Measurements from ENCODE around the gene THBS1. TPM values are rescaled to one million over a fixed set of nuclear protein-coding genes. Genes with fewer than 3 reads are reported as not detected.

The THBS1 gene
- total RNA-seq, 4 donors from 2014 or later: 82.0 to 396 (median 89.6) TPM

GRCh38 chr15:39589193-39589814 is 8.4 kb downstream of the THBS1 start:
- Histone ChIP-seq H3K27me3 (no peaks in the 10 kb centered on the region), H3K36me3 (peaks cover 88% of the 10 kb centered on the region), H3K27ac (no peak overlapping the region), H3K4me3 (no peak overlapping the region), H3K9me3 (no peaks in the 10 kb centered on the region), H3K4me1 (peaks cover 18% of the 10 kb centered on the region)
- TF ChIP-seq EP300 (IDR thresholded peaks at IDR 0.05) (no peak), POLR2A (IDR thresholded peaks at IDR 0.05) (no peak), POLR2AphosphoS5 (IDR thresholded peaks at IDR 0.05) (no peak)
- TF ChIP-seq, protein P1, sequence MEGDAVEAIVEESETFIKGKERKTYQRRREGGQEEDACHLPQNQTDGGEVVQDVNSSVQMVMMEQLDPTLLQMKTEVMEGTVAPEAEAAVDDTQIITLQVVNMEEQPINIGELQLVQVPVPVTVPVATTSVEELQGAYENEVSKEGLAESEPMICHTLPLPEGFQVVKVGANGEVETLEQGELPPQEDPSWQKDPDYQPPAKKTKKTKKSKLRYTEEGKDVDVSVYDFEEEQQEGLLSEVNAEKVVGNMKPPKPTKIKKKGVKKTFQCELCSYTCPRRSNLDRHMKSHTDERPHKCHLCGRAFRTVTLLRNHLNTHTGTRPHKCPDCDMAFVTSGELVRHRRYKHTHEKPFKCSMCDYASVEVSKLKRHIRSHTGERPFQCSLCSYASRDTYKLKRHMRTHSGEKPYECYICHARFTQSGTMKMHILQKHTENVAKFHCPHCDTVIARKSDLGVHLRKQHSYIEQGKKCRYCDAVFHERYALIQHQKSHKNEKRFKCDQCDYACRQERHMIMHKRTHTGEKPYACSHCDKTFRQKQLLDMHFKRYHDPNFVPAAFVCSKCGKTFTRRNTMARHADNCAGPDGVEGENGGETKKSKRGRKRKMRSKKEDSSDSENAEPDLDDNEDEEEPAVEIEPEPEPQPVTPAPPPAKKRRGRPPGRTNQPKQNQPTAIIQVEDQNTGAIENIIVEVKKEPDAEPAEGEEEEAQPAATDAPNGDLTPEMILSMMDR (IDR thresholded peaks at IDR 0.05): no peak
- no peak for DNase-seq (ENCODE audit: low spot score in 2 of 2)
- WGBS: 90% methylated on average over 13 of the region's 14 CpGs

DNA sequence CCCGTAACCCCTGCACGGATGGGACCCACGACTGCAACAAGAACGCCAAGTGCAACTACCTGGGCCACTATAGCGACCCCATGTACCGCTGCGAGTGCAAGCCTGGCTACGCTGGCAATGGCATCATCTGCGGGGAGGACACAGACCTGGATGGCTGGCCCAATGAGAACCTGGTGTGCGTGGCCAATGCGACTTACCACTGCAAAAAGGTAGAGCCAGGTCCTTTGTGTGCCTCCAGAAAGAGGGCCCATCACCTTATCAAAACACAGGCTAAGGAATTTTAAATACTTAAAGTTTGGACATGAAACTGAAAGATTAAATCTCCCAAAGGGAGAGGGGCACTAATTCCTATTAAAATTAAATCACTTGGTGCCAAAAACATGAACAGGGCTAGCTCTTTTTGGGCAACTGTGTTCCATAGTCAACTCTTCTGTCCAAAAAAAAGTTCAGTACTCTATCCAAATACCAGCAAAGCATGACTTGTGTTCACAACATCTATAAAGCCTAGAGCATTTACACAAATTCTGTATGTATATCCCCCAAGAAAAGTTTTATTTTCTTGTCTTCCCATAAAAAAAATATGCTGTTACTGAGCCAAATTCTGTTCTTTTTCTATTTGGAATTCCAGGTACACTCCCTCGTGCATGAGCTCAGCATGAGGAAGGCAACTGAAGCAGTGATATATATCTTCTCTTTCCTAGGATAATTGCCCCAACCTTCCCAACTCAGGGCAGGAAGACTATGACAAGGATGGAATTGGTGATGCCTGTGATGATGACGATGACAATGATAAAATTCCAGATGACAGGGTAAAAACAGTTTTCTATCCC is 9.2 kb downstream of the THBS1 start:
- no peak for DNase-seq (ENCODE audit: low spot score in 2 of 2)
- Histone ChIP-seq H3K9me3 (no peaks in the 10 kb centered on the region), H3K4me3 (no peak overlapping the region), H3K36me3 (peaks cover 90% of the 10 kb centered on the region), H3K27ac (no peak overlapping the region), H3K27me3 (no peaks in the 10 kb centered on the region), H3K4me1 (peaks cover 18% of the 10 kb centered on the region)
- no peak for TF ChIP-seq POLR2AphosphoS5 (IDR thresholded peaks at IDR 0.05)
- TF ChIP-seq EP300 (IDR thresholded peaks at IDR 0.05): no peak
- no peak for TF ChIP-seq POLR2A (IDR thresholded peaks at IDR 0.05)
- TF ChIP-seq, protein P1 (IDR thresholded peaks at IDR 0.05): no peak
- 91% methylated on average over 11 of the region's 13 CpGs for WGBS

DNA sequence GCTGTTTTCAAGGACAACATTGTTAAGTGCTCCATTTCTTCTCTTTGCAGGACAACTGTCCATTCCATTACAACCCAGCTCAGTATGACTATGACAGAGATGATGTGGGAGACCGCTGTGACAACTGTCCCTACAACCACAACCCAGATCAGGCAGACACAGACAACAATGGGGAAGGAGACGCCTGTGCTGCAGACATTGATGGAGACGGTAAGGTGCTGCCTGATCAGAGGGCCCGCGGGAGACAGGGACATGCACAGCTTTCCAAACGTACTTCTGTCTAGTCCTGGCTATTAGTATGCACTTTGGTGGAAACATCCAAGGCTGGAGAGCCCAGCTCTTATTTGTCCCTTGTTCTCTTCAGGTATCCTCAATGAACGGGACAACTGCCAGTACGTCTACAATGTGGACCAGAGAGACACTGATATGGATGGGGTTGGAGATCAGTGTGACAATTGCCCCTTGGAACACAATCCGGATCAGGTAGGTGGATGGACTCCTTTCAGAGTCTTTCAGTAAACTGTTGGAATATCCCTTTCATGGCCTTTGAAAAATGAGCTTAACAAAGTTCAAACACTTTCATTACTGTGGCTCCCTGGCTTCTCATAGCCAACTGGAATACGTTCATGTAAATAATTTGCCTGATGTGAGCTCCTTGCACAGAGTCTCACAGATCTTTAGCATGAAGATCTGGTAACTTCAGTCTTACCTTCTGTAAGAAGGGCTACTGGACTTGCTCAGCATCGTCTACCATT is 10.4 kb downstream of the THBS1 start:
- H3K9me3 ChIP-seq: no peaks in the 10 kb centered on the region
- no peak overlapping the region for H3K4me3 ChIP-seq
- peaks cover 89% of the 10 kb centered on the region for H3K36me3 ChIP-seq
- no peak overlapping the region for H3K27ac ChIP-seq
- H3K27me3 ChIP-seq: no peaks in the 10 kb centered on the region
- DNase-seq (ENCODE audit: low spot score in 2 of 2): no peak
- H3K4me1 ChIP-seq: peaks cover 11% of the 10 kb centered on the region
- TF ChIP-seq, protein P1 (IDR thresholded peaks at IDR 0.05): no peak
- no peak for TF ChIP-seq EP300 (IDR thresholded peaks at IDR 0.05)
- TF ChIP-seq POLR2AphosphoS5 (IDR thresholded peaks at IDR 0.05): no peak
- no peak for TF ChIP-seq POLR2A (IDR thresholded peaks at IDR 0.05)
- WGBS: 88% methylated on average over 11 of the region's 11 CpGs

DNA sequence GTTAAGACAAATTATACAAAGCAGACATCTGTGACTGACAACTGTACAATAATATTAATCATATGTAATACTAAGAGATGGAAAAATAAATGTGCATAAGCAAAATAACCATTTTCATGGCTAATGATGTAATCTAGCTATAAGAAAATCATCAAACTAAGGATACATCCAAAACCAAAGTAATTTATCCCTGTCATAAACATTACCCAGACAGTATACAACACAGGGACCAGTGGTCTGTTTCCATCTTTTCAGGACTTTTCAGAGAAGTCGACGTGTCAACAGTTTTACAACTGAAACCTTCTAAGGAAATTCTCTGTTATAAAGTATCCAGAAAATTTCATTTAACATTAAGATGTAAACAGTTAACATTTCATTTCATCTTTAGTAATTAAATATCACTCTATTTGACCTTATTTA is 11.0 kb downstream of the THBS1 start:
- DNase-seq (ENCODE audit: low spot score in 2 of 2): no peak
- WGBS: 91% methylated on average over 2 of the region's 2 CpGs
- H3K9me3 ChIP-seq: no peaks in the 10 kb centered on the region
- H3K36me3 ChIP-seq: peaks cover 87% of the 10 kb centered on the region
- no peak for TF ChIP-seq POLR2AphosphoS5 (IDR thresholded peaks at IDR 0.05)
- TF ChIP-seq EP300 (IDR thresholded peaks at IDR 0.05): no peak
- TF ChIP-seq, protein P1 (IDR thresholded peaks at IDR 0.05): no peak
- no peak for TF ChIP-seq POLR2A (IDR thresholded peaks at IDR 0.05)
- H3K27ac ChIP-seq: no peak overlapping the region
- H3K4me3 ChIP-seq: no peak overlapping the region
- H3K4me1 ChIP-seq: peaks cover 6% of the 10 kb centered on the region
- H3K27me3 ChIP-seq: no peaks in the 10 kb centered on the region

Measured in suprapubic skin (tissue), 4 donors.